GM13976 (cell line): ENCODE data around the gene OR9I1.

Experiments used
- DNase-seq: peaks from one replicate; pipeline ENCODE4 v3.0.0; 2012; ENCODE audit warnings: low spot score
- in situ Hi-C: fragments of 300-500 bp; cut with MboI; formaldehyde crosslinking; loops from one replicate; pipeline ENCODE4 v1.12.0; 2022; ENCODE audit warnings: low sequenced_read_pairs, mixed read lengths, inconsistent platforms; ENCODE audit not compliant: unreplicated experiment
- TF ChIP-seq, protein P1 (sequence below): IDR thresholded peaks from 2 replicates; pipeline ENCODE4 v1.5.1; 2012; ENCODE audit warnings: borderline replicate concordance, mild to moderate bottlenecking; ENCODE audit not compliant: insufficient read depth; ENCODE audit errors: extremely low read depth, missing control alignments, control extremely low read depth

OR9I1 gene, protein sequence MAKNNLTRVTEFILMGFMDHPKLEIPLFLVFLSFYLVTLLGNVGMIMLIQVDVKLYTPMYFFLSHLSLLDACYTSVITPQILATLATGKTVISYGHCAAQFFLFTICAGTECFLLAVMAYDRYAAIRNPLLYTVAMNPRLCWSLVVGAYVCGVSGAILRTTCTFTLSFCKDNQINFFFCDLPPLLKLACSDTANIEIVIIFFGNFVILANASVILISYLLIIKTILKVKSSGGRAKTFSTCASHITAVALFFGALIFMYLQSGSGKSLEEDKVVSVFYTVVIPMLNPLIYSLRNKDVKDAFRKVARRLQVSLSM

DNA sequence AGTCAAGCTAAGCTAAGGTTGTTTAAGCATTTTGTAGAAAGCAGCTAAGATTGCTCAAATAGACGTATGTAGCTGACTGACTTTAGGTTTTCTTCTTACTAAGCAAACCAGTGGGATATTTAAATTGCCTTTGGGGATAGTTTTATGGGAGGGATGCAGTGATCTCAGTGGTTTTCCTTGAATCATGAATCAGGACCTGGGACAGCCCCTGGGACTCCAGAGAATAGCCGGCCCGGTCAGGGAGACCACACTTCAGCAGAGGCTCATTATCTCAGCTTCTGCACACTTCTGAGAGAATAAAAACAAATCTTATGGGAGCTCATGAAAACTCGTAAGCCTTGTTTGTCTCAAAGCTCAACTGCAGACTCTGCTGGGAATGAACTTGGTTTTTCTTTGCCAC, at the start of gene OR9I1:
OR9I1 (minus strand) TSS at position 62 of the 400 bp plus-strand sequence. CDS start 6,086 bp downstream, outside the sequence.
- no peak for DNase-seq
- TF ChIP-seq, protein P1, sequence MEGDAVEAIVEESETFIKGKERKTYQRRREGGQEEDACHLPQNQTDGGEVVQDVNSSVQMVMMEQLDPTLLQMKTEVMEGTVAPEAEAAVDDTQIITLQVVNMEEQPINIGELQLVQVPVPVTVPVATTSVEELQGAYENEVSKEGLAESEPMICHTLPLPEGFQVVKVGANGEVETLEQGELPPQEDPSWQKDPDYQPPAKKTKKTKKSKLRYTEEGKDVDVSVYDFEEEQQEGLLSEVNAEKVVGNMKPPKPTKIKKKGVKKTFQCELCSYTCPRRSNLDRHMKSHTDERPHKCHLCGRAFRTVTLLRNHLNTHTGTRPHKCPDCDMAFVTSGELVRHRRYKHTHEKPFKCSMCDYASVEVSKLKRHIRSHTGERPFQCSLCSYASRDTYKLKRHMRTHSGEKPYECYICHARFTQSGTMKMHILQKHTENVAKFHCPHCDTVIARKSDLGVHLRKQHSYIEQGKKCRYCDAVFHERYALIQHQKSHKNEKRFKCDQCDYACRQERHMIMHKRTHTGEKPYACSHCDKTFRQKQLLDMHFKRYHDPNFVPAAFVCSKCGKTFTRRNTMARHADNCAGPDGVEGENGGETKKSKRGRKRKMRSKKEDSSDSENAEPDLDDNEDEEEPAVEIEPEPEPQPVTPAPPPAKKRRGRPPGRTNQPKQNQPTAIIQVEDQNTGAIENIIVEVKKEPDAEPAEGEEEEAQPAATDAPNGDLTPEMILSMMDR, result no peak
- in situ Hi-C loops, result no loop called here

DNA sequence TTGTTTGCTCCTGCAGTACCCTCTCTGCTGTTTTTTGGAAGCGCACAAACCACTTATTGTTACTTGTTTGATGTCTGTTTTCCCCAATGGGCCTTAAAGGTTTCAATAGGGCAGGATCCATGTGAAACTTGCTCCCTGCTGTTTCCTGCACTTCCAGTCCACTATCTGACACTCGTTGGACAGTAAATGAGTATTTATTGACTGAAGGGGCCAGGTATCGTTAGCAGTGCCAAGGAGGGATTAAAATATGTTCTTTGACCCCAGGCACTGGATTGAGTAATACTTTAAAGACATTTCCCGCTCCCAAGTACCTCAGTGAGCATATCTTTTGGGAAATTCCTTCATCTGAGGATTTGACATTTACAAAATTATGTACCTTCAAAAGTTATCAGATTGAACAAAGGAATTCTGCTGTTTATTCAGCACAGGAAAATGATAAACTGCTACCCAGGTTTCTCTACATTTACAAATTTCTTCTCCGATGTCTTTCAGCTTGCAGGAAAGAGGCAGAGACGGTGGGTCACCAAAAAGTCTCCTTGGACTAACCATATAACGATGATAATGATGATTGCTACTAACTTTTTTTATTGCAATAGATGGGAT, 40.3 kb upstream of the OR9I1 start:
- in situ Hi-C loops, result no loop called here
- TF ChIP-seq, protein P1, result no peak

DNA sequence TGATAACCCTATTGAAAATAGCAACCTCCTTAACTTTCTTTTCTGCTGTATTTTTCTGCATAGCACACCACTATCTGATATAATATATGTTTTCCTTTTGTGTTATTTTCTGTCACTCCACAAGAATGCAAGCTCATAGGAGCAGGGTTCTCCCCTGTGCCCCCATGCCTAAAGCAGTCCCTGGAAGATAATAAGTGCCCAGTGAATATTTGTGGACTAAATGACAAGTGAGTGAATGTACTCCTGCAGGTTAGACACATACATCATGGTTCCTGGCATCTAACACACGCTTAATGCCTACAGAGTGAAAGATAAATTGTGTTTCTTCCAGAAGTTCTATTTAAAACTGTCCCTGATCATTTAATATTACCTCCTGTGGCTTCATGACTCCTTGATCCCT, 39.7 kb upstream of the OR9I1 start:
- TF ChIP-seq, protein P1, result no peak
- in situ Hi-C loops, result no loop called here
- no peak for DNase-seq

More for the DNA sequence above, 40.3 kb upstream of the OR9I1 start:
- DNase-seq, result no peak

DNA sequence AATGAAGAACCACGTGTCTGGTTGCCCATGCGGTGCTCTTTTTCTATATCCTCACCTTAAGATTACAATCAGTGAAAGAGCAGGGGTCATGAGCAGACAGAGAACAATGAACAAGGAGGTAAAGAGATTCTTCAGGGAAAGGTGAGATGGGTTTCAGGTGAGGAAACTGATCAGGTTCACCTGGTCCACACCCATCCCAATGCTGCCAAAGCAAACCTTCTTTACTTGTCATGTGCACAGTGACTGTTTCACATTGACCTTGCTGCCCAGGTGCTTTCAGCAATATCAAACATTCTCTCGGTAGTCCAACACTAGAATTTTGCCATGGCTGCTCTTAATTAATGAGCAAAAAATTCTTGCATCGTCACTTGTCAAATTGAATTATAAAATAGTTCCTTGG, 39.1 kb upstream of the OR9I1 start:
- DNase-seq, result no peak
- in situ Hi-C loops, result no loop called here
- TF ChIP-seq, protein P1, result no peak

DNA sequence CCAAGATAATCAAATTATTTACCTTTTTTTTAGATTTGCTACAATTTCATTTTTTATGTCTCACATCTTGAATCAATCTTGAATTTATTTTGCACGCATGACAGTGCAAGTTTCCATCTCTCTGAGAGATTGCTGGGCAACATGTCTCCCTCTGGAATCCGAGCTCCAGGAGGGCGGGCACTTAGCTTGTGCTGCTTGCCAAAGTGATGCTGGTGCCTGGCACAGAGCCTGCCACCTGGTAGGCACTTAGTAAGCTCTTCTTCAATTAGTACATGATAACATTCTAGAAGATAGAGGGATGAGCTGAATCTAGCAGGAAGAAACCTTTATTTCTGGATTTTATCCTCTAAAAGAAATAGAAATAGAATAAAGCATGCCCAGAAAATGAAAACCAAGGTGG, 27.5 kb upstream of the OR9I1 start:
- in situ Hi-C loops, result no loop called here
- DNase-seq, result no peak
- TF ChIP-seq, protein P1, result no peak

DNA sequence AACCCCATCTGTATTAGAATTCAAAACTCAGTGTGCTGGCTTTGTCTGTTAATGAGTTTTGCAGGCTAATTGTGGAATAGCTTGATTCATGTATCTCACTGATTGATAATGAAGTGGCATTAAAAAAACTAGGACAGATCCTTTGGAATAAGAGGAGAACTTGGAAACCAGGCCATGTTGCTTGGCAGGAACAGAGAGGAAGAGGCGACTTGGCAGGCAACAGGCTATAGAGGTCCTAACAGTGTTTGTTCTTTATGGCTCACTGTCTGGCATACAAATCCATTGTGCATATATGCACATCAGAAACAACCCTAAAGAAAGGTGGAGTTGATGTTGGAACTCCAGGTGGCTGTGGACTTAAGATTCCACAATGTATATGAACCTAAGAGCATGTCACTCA, 17.4 kb upstream of the OR9I1 start:
- in situ Hi-C loops, result no loop called here

More for the DNA sequence above, 17.4 kb upstream of the OR9I1 start:
- DNase-seq, result no peak
- TF ChIP-seq, protein P1, result no peak
